ENCODE data around the gene DFFB. TPM values are rescaled to one million over a fixed set of nuclear protein-coding genes. Genes with fewer than 3 reads are reported as not detected.

Gene DFFB
- total RNA-seq, 4 donors from 2014 or later = 1.3 to 3.6 (median 3.1) TPM

DNA sequence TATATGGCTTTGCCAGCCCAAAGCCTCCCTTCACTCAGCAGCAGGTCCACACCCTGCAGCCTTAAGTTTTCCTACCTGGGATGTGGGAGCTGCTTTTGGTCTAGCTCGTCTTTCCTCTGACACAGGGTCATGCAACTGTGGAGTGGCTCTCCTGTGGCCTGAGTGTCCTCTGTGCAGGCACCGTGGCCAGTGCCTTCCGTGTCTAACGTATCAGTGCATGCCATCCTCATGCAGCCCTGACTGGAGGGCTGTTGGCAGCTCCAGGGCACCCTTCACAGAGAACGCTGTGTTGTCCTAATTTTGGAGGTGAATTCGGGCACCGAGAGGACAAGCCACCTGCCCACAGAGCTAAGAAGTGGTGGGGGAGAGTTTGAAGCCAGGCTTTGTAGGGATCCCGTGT is 68.5 kb downstream of the DFFB start:
- Histone ChIP-seq H3K36me3 (no peaks in the 10 kb centered on the region), H3K4me3 (no peak overlapping the region), H3K9me3 (no peaks in the 10 kb centered on the region), H3K27ac (no peak overlapping the region), H3K27me3 (peaks cover 21 to 33% (median 22%) of the 10 kb centered on the region in 3 donors), H3K4me1 (no peaks in the 10 kb centered on the region)
- DNase-seq (no peak), ATAC-seq (no peak)
- intact Hi-C loops (cut with DNase I; ENCODE audit: low total_unique reads) = no loop called here
- in situ Hi-C loops (cut with MboI; ENCODE audit: low sequenced_read_pairs in 4 of 4) = no loop called here
- no peak for TF ChIP-seq POLR2A (IDR thresholded peaks at IDR 0.05)
- TF ChIP-seq, protein P1, sequence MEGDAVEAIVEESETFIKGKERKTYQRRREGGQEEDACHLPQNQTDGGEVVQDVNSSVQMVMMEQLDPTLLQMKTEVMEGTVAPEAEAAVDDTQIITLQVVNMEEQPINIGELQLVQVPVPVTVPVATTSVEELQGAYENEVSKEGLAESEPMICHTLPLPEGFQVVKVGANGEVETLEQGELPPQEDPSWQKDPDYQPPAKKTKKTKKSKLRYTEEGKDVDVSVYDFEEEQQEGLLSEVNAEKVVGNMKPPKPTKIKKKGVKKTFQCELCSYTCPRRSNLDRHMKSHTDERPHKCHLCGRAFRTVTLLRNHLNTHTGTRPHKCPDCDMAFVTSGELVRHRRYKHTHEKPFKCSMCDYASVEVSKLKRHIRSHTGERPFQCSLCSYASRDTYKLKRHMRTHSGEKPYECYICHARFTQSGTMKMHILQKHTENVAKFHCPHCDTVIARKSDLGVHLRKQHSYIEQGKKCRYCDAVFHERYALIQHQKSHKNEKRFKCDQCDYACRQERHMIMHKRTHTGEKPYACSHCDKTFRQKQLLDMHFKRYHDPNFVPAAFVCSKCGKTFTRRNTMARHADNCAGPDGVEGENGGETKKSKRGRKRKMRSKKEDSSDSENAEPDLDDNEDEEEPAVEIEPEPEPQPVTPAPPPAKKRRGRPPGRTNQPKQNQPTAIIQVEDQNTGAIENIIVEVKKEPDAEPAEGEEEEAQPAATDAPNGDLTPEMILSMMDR (IDR thresholded peaks at IDR 0.05 in 4 of 5, conservative IDR thresholded peaks at IDR 0.05 in 1 of 5) = no peak

DNA sequence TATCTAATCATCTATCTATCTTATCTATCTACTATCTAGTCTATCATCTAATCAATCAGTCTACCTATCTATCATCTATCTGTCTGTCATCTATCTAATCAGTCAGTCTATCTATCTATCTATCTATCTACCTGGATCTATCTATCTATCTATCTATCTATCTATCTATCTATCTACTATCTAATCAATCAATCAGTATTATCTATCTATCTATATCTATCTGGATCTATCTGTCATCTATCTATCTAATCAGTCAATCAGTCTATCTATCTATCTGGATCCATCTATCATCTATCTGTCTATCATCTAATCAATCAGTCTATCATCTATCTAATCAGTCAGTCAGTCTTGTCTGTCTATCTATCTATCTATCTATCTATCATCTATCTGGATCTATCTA is 69.7 kb downstream of the DFFB start:
- Histone ChIP-seq H3K9me3 (no peaks in the 10 kb centered on the region), H3K27ac (no peak overlapping the region), H3K27me3 (peaks cover 27 to 45% (median 28%) of the 10 kb centered on the region in 3 donors), H3K36me3 (no peaks in the 10 kb centered on the region), H3K4me3 (no peak overlapping the region), H3K4me1 (no peaks in the 10 kb centered on the region)
- TF ChIP-seq POLR2A (IDR thresholded peaks at IDR 0.05) = no peak
- TF ChIP-seq, protein P1 (IDR thresholded peaks at IDR 0.05 in 4 of 5, conservative IDR thresholded peaks at IDR 0.05 in 1 of 5) = no peak
- DNase-seq (no peak), ATAC-seq (no peak)
- intact Hi-C loops (cut with DNase I; ENCODE audit: low total_unique reads) = no loop called here
- in situ Hi-C loops (cut with MboI; ENCODE audit: low sequenced_read_pairs in 4 of 4) = no loop called here

DNA sequence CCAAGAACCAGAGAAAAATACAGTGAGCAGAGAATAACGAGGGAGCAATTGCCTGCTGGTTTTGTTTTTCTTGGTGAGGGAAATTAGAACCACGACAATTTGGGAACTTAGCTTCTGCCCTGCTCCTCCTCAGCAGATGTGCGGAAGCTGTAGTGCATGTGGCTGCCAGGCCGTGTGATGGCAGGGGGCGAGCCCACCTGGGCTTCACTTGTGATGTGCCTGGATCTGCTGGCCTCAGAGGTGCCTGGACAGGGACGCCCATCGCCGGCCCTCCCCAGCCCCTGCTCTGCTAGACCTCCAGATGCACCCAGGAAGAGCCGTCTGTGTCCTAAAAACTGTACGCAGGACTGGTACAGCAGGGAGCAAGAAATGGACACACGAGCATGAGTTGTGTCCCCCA is 71.3 kb downstream of the DFFB start:
- H3K27ac ChIP-seq = no peak overlapping the region
- DNase-seq = no peak
- TF ChIP-seq POLR2A (IDR thresholded peaks at IDR 0.05) = no peak
- TF ChIP-seq, protein P1 (IDR thresholded peaks at IDR 0.05 in 4 of 5, conservative IDR thresholded peaks at IDR 0.05 in 1 of 5) = no peak
- H3K4me3 ChIP-seq = no peak overlapping the region
- no peaks in the 10 kb centered on the region for H3K36me3 ChIP-seq
- in situ Hi-C loops (cut with MboI; ENCODE audit: low sequenced_read_pairs in 4 of 4) = no loop called here
- ATAC-seq = no peak
- intact Hi-C loops (cut with DNase I; ENCODE audit: low total_unique reads) = no loop called here
- H3K4me1 ChIP-seq = no peaks in the 10 kb centered on the region
- H3K27me3 ChIP-seq = peaks cover 37 to 42% (median 39%) of the 10 kb centered on the region in 3 donors
- no peaks in the 10 kb centered on the region for H3K9me3 ChIP-seq

DNA sequence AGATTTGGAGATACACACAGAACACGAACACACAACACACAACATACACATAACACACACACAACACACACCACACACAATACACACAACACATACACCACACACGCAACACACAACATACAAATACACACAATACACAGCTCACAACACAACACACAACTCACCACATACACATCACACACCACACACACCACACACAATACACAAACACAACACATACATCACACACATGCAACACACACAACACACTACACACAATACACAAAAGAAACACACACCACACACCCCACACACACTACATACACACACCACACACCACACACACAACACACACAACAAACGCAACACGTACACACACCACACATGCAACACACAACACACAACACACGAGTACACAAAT is 71.8 kb downstream of the DFFB start:
- Histone ChIP-seq H3K36me3 (no peaks in the 10 kb centered on the region), H3K9me3 (no peaks in the 10 kb centered on the region), H3K27me3 (peaks cover 33 to 36% (median 34%) of the 10 kb centered on the region in 3 donors), H3K27ac (no peak overlapping the region), H3K4me3 (no peak overlapping the region), H3K4me1 (no peaks in the 10 kb centered on the region)
- DNase-seq (no peak), ATAC-seq (no peak)
- in situ Hi-C loops (cut with MboI; ENCODE audit: low sequenced_read_pairs in 4 of 4) (no loop called here), intact Hi-C loops (cut with DNase I; ENCODE audit: low total_unique reads) (no loop called here)
- TF ChIP-seq, protein P1 (IDR thresholded peaks at IDR 0.05 in 4 of 5, conservative IDR thresholded peaks at IDR 0.05 in 1 of 5) = no peak
- TF ChIP-seq POLR2A (IDR thresholded peaks at IDR 0.05) = no peak
